Measurements from ENCODE around the gene CUBN.
A peak's percentile ranks its signal among the peaks of the same experiment; 100 is the strongest.

Gene CUBN

GRCh38 chr10:17076626-17077345, 52.8 kb downstream of the CUBN start:
- H3K4me3 ChIP-seq (ENCODE audit: low read depth, low read length) = no peak overlapping the region
- TF ChIP-seq CTCF (IDR thresholded peaks at IDR 0.05; ENCODE audit: insufficient read depth, low read length, missing control alignments) = no peak
- ChIA-PET CTCF (interaction anchor here (1.0 kb wide), 1 partner anchor 248 kb away, joined by 3 read pairs; no protein-coding TSS in a partner anchor), POLR2A (interaction anchor here (1.0 to 2.2 kb wide), 6 partner anchors 12 to 158 kb away, joined by 3 to 13 read pairs (median 4); partner anchors contain the start of gene VIM)
- no peak for DNase-seq (ENCODE audit: low read depth, low spot score)

GRCh38 chr10:17075533-17076359, 53.9 kb downstream of the CUBN start:
- POLR2A ChIA-PET = interaction anchor here (0.8 to 2.4 kb wide), 11 partner anchors 12 to 153 kb away, joined by 3 to 13 read pairs (median 4); partner anchors contain the start of genes TRDMT1 and VIM
- no peak for TF ChIP-seq CTCF (IDR thresholded peaks at IDR 0.05; ENCODE audit: insufficient read depth, low read length, missing control alignments)
- H3K4me3 ChIP-seq (ENCODE audit: low read depth, low read length) = no peak overlapping the region
- CTCF ChIA-PET = interaction anchor here (1.1 kb wide), 1 partner anchor 231 kb away, joined by 3 read pairs; no protein-coding TSS in a partner anchor
- DNase-seq (ENCODE audit: low read depth, low spot score) = peak; percentile 83

- ChIA-PET CTCF (interaction anchor here (1.1 kb wide), 1 partner anchor 230 kb away, joined by 3 read pairs; no protein-coding TSS in a partner anchor), POLR2A (interaction anchor here (1.5 to 2.4 kb wide), 3 partner anchors 11 to 154 kb away, joined by 3 to 13 read pairs (median 11); partner anchors contain the start of gene VIM)
- no peak for TF ChIP-seq CTCF (IDR thresholded peaks at IDR 0.05; ENCODE audit: insufficient read depth, low read length, missing control alignments)
- no peak overlapping the region for H3K4me3 ChIP-seq (ENCODE audit: low read depth, low read length)
- no peak for DNase-seq (ENCODE audit: low read depth, low spot score)
Observed at GRCh38 chr10:17074541-17074847, 55.1 kb downstream of the CUBN start.

- no peak for TF ChIP-seq CTCF (IDR thresholded peaks at IDR 0.05; ENCODE audit: insufficient read depth, low read length, missing control alignments)
- ChIA-PET POLR2A (interaction anchor here (0.7 to 2.4 kb wide), 3 partner anchors 10 to 87 kb away, joined by 3 to 11 read pairs (median 3); no protein-coding TSS in a partner anchor), CTCF (interaction anchor here (0.7 to 1.0 kb wide), 2 partner anchors 105 to 229 kb away, joined by 3 read pairs; no protein-coding TSS in a partner anchor)
- no peak for DNase-seq (ENCODE audit: low read depth, low spot score)
- H3K4me3 ChIP-seq (ENCODE audit: low read depth, low read length) = no peak overlapping the region
Observed at GRCh38 chr10:17073725-17074540, 55.7 kb downstream of the CUBN start.

GRCh38 chr10:17068953-17069352, 60.7 kb downstream of the CUBN start:
- CTCF ChIA-PET = no interaction called here
- no peak for TF ChIP-seq CTCF (IDR thresholded peaks at IDR 0.05; ENCODE audit: insufficient read depth, low read length, missing control alignments)

More at GRCh38 chr10:17068953-17069352, 60.7 kb downstream of the CUBN start:
- no peak for DNase-seq (ENCODE audit: low read depth, low spot score)
- no peak overlapping the region for H3K4me3 ChIP-seq (ENCODE audit: low read depth, low read length)
- POLR2A ChIA-PET = no interaction called here

Data from AG04449 (cell line).